Fibroblast of the aortic adventitia (primary cell): ENCODE data around the gene OXTR. TPM values are rescaled to one million over a fixed set of nuclear protein-coding genes. Genes with fewer than 3 reads are reported as not detected.
A peak's percentile ranks its signal among the peaks of the same experiment; 100 is the strongest.

ENCODE experiments used
- DNase-seq: peaks from one replicate; pipeline ENCODE4 v3.0.0-alpha.2; 2010; ENCODE audit warnings: low read depth
- H3K4me3 ChIP-seq: 2 replicates; pipeline ENCODE4 v1.5.1; 2011; ENCODE audit warnings: low read depth, mild to moderate bottlenecking, control low read depth, low read length, moderate library complexity
- CTCF ChIP-seq: IDR thresholded peaks from 2 replicates; pipeline ENCODE4 v1.5.1; 2011; ENCODE audit warnings: mild to moderate bottlenecking, low read length, control low read depth, inconsistent platforms; ENCODE audit not compliant: insufficient read depth
- total RNA-seq: library from RNA; depleted of rRNA; stranded (reverse); fragments of >200 nt; gene quantifications from 2 replicates; pipeline ENCODE4 v1.2.3, GENCODE V29; 2012; ENCODE audit warnings: low replicate concordance

The OXTR gene
- total RNA-seq, 1 donor: 6.1 TPM

- H3K4me3 ChIP-seq: no peak overlapping the region
- TF ChIP-seq CTCF: no peak
- DNase-seq: no peak
These were observed 9.1 kb upstream of the OXTR start for GRCh38 chr3:8778475-8778874.

- DNase-seq: no peak
- TF ChIP-seq CTCF: no peak
- H3K4me3 ChIP-seq: no peak overlapping the region
These were observed 8.5 kb upstream of the OXTR start for GRCh38 chr3:8777978-8778267.

GRCh38 chr3:8777201-8777977 lies 8.0 kb upstream of the OXTR start:
- no peak for TF ChIP-seq CTCF
- no peak overlapping the region for H3K4me3 ChIP-seq
- no peak for DNase-seq

GRCh38 chr3:8776406-8776805 lies 7.0 kb upstream of the OXTR start:
- DNase-seq: peak; percentile 83
- TF ChIP-seq CTCF: no peak
- no peak overlapping the region for H3K4me3 ChIP-seq

DNA sequence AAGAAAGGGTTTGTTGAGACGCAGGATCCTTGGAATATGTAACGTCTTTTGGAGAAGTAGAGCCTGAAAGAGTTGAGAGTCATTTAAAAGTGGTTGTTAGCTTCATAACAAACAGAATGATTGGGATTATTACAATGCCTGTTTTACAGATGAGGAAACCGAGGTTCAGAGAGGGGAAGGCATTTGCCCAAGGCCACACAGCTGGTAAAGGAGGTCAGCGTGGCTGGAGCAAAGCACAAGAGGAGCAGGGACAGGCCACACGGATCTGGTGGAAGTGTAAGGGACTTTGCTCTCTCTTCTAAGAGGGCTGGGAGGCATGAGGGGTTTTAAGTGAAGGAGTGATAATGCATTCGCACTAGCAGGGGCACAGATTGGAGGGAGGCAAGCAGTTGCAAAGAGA lies 6.2 kb upstream of the OXTR start:
- TF ChIP-seq CTCF: no peak
- DNase-seq: no peak
- no peak overlapping the region for H3K4me3 ChIP-seq

- DNase-seq: no peak
- TF ChIP-seq CTCF: no peak
- H3K4me3 ChIP-seq: no peak overlapping the region
These were observed 5.8 kb upstream of the OXTR start for GRCh38 chr3:8775181-8775580.

GRCh38 chr3:8773941-8774542 lies 4.6 kb upstream of the OXTR start:
- H3K4me3 ChIP-seq: no peak overlapping the region
- DNase-seq: no peak
- TF ChIP-seq CTCF: no peak
